Measurements from ENCODE around the gene PRKAR1B.

GRCh38 chr7:567305-567883, 159.7 kb downstream of the PRKAR1B start:
- TF ChIP-seq CTCF (IDR thresholded peaks at IDR 0.05 in 4 of 5, conservative IDR thresholded peaks at IDR 0.05 in 1 of 5) (no peak), POLR2A (IDR thresholded peaks at IDR 0.05) (no peak)

All from gastrocnemius medialis (tissue), 4 donors.